MM.1S (cell line): ENCODE measurements around the gene TMEM212.

Experiments used
- CTCF ChIP-seq: fragments of 300-600 bp; sonication (generic); IDR thresholded peaks from 2 replicates; pipeline ENCODE4 v1.5.1; 2016; ENCODE audit warnings: antibody characterized with exemption, low read length, mixed read lengths
- EZH2phosphoT487 ChIP-seq: fragments of 300-600 bp; sonication (generic); IDR thresholded peaks from 2 replicates; pipeline ENCODE4 v1.6.1; 2018; ENCODE audit warnings: antibody characterized with exemption, low read length

- TF ChIP-seq CTCF (no peak), EZH2phosphoT487 (no peak)
These were observed 30.3 kb upstream of the TMEM212 start for GRCh38 chr3:171812811-171813210.
